HepG2 (cell line): ENCODE results near the gene HOXA1. TPM values are rescaled to one million over a fixed set of nuclear protein-coding genes. Genes with fewer than 3 reads are reported as not detected.

Experiments
- ARHGAP35 ChIP-seq: sonication (generic); formaldehyde crosslinking; IDR thresholded peaks from 2 replicates; pipeline ENCODE4 v1.9.0; 2022; ENCODE audit warnings: mild to moderate bottlenecking, inconsistent platforms, moderate library complexity, missing genetic modification reagents, borderline replicate concordance
- ETV5 ChIP-seq: IDR thresholded peaks from 2 replicates; pipeline ENCODE4 v1.6.1; 2018; ENCODE audit warnings: missing biosample characterization, missing genetic modification reagents, inconsistent platforms, borderline replicate concordance
- HMG20A ChIP-seq: IDR thresholded peaks from 2 replicates; pipeline ENCODE4 v1.6.1; 2016; ENCODE audit warnings: borderline replicate concordance
- KLF9 ChIP-seq: IDR thresholded peaks from 2 replicates; pipeline ENCODE4 v1.6.1; 2016; ENCODE audit warnings: low read depth
- MTA1 ChIP-seq: sonication (generic); formaldehyde crosslinking; IDR thresholded peaks from 2 replicates; pipeline ENCODE4 v1.4.0; 2020; ENCODE audit warnings: missing genetic modification reagents, mild to moderate bottlenecking, borderline replicate concordance
- RBFOX2 ChIP-seq: fragments of 200-400 bp; formaldehyde crosslinking; IDR thresholded peaks from 2 replicates; pipeline ENCODE4 v1.6.1; 2017; ENCODE audit warnings: low read depth, mild to moderate bottlenecking, low read length
- THAP11 ChIP-seq: IDR thresholded peaks from 2 replicates; pipeline ENCODE4 v1.6.1; 2016; ENCODE audit warnings: missing biosample characterization, missing genetic modification reagents
- polyA plus RNA-seq, 8 experiments: library from polyadenylated mRNA; depleted of rRNA in 3 of 8; stranded (reverse) in 7 of 8; unstranded in 1 of 8; fragments of >200 nt; fragmentation: Illumina TruSeq in 4 of 8; extraction: Trizol in 4 of 8; gene quantifications; 2 replicates each; pipeline versions ENCODE4 v1.2.1 to v1.2.3, GENCODE V29; 2011 to 2016; ENCODE audit warnings: low read depth in 4 of 8, missing spikeins in 1 of 8, mixed read lengths in 1 of 8; ENCODE audit not compliant: insufficient read depth in 1 of 8
- total RNA-seq, 5 experiments: library from RNA; depleted of rRNA; stranded (reverse); fragments of >200 nt; fragmentation: Illumina TruSeq; extraction: Trizol; gene quantifications; 2 replicates each; pipeline ENCODE4 v1.2.3, GENCODE V29; 2016; ENCODE audit warnings: low read depth in 1 of 5
- TF ChIP-seq, protein P1 (sequence below): sonication (generic); formaldehyde crosslinking; IDR thresholded peaks from 2 replicates; pipeline ENCODE4 v1.4.0; 2020; ENCODE audit warnings: mild to moderate bottlenecking, missing genetic modification reagents
- TF ChIP-seq, protein P2 (sequence below): sonication (generic); formaldehyde crosslinking; IDR thresholded peaks from 2 replicates; pipeline ENCODE4 v1.9.0; 2021; ENCODE audit warnings: missing genetic modification reagents, borderline replicate concordance
- TF ChIP-seq, protein P3 (sequence below), 2 experiments: sonication (generic) in 1 of 2; formaldehyde crosslinking in 1 of 2; IDR thresholded peaks; 2 replicates each; pipeline versions ENCODE4 v1.4.0 to v1.6.1; 2016 to 2020; ENCODE audit warnings: borderline replicate concordance in 1 of 2, low read depth in 1 of 2, mild to moderate bottlenecking in 1 of 2, missing genetic modification reagents in 1 of 2
- TF ChIP-seq, protein P4 (sequence below): sonication (generic); formaldehyde crosslinking; IDR thresholded peaks from 2 replicates; pipeline ENCODE4 v1.5.0; 2020; ENCODE audit warnings: missing genetic modification reagents

HOXA1 gene
- total and polyA plus RNA-seq, 2 of the 13 experiments (the other 11 are each of a cell fraction or from before 2014, with no cell fraction given) = 0.18 to 0.20 TPM

DNA sequence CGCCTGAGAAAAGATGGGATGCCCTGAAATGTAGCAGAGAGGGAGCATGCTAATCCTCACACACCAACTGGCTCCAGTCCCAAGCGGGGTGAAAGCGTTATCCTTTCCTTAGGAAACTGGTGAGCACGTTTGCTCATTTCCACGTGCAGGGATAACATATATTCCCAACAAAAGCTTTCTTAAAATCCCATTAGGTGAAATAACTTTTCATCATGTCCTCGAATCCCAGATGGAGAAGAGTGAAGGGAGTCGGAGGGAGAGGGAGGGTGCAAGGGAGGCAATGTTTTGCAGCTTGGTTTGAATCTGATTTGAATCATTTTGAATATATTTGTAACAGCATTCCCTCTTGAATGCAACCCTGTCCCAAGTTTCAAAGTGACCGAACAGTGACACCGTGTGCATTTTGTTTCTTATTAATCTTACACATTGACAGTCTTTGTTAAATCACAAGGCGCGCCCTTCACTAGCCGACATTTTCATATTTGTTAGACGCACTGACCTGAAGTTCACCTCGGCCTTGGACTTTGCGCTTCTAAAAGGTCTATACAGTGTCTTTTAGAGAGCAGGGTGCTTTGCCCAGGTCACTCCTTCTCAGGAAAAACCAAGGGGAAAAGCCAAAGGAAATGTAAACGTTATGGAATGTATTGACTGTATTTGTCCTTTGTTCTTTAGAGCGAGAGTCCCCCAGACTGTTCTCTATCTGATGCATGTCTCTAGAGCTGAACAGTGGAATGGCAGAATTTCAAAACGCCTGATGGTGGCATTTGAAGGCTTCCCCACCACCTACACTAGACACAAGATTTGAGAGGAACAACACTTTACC lies 37.8 kb upstream of the HOXA1 start (continued):
- TF ChIP-seq, protein P1, sequence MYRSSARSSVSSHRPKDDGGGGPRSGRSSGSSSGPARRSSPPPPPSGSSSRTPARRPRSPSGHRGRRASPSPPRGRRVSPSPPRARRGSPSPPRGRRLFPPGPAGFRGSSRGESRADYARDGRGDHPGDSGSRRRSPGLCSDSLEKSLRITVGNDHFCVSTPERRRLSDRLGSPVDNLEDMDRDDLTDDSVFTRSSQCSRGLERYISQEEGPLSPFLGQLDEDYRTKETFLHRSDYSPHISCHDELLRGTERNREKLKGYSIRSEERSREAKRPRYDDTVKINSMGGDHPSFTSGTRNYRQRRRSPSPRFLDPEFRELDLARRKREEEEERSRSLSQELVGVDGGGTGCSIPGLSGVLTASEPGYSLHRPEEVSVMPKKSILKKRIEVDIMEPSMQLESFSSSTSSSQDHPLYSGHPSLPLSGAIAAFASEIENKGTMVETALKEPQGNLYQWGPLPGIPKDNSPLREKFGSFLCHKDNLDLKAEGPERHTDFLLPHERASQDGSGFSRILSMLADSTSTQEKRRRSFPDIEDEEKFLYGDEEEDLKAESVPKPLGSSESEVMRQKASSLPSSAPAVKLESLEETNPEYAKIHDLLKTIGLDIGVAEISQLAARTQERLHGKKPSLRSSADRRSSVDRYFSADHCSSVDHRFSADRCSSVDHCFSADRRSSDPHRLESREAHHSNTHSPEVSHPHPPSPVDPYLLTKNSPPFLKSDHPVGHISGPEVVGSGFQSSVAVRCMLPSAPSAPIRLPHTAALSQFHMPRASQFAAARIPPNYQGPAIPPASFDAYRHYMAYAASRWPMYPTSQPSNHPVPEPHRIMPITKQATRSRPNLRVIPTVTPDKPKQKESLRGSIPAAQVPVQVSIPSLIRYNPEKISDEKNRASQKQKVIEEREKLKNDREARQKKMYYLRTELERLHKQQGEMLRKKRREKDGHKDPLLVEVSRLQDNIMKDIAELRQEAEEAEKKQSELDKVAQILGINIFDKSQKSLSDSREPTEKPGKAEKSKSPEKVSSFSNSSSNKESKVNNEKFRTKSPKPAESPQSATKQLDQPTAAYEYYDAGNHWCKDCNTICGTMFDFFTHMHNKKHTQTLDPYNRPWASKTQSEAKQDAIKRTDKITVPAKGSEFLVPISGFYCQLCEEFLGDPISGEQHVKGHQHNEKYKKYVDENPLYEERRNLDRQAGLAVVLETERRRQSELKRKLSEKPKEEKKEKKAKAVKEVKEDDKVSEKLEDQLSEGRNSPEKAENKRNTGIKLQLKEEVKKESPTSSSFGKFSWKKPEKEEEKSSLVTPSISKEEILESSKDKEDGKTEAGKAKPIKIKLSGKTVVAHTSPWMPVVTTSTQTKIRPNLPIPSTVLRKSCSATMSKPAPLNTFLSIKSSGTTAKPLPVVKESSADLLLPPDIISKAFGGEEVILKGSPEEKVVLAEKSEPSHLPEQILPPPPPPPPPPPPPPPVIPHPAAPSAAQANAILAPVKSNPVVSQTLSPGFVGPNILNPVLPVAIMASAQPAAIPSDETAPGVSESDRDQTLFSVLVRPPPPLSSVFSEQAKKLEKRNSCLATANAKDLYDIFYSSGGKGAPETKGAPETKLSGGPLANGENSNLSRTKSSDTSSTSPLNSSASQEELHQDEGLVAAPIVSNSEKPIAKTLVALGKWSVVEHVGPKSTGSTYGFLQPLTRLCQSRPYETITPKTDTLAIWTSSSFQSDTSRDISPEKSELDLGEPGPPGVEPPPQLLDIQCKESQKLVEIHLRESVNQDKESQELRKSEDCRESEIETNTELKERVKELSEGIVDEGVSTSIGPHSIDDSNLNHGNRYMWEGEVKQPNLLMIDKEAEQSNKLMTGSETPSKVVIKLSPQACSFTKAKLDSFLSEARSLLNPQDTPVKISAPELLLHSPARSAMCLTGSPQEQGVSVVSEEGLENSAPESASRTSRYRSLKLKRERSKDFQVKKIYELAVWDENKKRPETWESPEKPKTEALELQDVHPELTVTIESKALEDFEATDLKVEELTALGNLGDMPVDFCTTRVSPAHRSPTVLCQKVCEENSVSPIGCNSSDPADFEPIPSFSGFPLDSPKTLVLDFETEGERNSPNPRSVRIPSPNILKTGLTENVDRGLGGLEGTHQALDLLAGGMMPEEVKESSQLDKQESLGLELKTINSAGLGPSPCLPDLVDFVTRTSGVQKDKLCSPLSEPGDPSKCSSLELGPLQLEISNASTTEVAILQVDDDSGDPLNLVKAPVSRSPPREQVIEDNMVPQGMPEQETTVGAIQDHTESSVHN (CRISPR knock-in tag) = no peak
- TF ChIP-seq HMG20A (CRISPR knock-in tag) (peak; percentile 79; the same call in 1 of the 2 replicates), ARHGAP35 (no peak), RBFOX2 (no peak), THAP11 (CRISPR knock-in tag) (0 out of 2 replicates have a peak, but pooled peaks have one; percentile 17), ETV5 (peak; percentile 33; the same call in 1 of the 2 replicates), MTA1 (no peak), KLF9 (CRISPR knock-in tag) (no peak)
- TF ChIP-seq, protein P2, sequence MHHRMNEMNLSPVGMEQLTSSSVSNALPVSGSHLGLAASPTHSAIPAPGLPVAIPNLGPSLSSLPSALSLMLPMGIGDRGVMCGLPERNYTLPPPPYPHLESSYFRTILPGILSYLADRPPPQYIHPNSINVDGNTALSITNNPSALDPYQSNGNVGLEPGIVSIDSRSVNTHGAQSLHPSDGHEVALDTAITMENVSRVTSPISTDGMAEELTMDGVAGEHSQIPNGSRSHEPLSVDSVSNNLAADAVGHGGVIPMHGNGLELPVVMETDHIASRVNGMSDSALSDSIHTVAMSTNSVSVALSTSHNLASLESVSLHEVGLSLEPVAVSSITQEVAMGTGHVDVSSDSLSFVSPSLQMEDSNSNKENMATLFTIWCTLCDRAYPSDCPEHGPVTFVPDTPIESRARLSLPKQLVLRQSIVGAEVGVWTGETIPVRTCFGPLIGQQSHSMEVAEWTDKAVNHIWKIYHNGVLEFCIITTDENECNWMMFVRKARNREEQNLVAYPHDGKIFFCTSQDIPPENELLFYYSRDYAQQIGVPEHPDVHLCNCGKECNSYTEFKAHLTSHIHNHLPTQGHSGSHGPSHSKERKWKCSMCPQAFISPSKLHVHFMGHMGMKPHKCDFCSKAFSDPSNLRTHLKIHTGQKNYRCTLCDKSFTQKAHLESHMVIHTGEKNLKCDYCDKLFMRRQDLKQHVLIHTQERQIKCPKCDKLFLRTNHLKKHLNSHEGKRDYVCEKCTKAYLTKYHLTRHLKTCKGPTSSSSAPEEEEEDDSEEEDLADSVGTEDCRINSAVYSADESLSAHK (CRISPR knock-in tag) = no peak
- TF ChIP-seq, protein P3, sequence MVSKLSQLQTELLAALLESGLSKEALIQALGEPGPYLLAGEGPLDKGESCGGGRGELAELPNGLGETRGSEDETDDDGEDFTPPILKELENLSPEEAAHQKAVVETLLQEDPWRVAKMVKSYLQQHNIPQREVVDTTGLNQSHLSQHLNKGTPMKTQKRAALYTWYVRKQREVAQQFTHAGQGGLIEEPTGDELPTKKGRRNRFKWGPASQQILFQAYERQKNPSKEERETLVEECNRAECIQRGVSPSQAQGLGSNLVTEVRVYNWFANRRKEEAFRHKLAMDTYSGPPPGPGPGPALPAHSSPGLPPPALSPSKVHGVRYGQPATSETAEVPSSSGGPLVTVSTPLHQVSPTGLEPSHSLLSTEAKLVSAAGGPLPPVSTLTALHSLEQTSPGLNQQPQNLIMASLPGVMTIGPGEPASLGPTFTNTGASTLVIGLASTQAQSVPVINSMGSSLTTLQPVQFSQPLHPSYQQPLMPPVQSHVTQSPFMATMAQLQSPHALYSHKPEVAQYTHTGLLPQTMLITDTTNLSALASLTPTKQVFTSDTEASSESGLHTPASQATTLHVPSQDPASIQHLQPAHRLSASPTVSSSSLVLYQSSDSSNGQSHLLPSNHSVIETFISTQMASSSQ (IDR thresholded peaks at IDR 0.05; ENCODE audit: low read depth) = peak; percentile 29; the same call in 1 of the 2 replicates
- TF ChIP-seq, protein P3 (CRISPR knock-in tag; IDR thresholded peaks at IDR 0.05; ENCODE audit: borderline replicate concordance) = no peak
- TF ChIP-seq, protein P4, sequence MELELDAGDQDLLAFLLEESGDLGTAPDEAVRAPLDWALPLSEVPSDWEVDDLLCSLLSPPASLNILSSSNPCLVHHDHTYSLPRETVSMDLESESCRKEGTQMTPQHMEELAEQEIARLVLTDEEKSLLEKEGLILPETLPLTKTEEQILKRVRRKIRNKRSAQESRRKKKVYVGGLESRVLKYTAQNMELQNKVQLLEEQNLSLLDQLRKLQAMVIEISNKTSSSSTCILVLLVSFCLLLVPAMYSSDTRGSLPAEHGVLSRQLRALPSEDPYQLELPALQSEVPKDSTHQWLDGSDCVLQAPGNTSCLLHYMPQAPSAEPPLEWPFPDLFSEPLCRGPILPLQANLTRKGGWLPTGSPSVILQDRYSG = no peak
